Keratinocyte (primary cell): ENCODE data around the gene SYNE2. TPM values are rescaled to one million over a fixed set of nuclear protein-coding genes. Genes with fewer than 3 reads are reported as not detected.

Source experiments
- DNase-seq: peaks from one replicate; pipeline ENCODE4 v3.0.0-alpha.2; 2011; ENCODE audit warnings: low read depth, missing footprints, low spot score
- FAIRE-seq: peaks from 2 replicates; lab custom pipeline; 2011; peaks lifted over from hg19 to GRCh38; lab: Jason Lieb, UNC
- H2AFZ ChIP-seq: 2 replicates; pipeline ENCODE4 v1.6.0; 2012; ENCODE audit warnings: low read length, control low read depth, inconsistent platforms; ENCODE audit not compliant: control insufficient read depth
- H3K27ac ChIP-seq: 2 replicates; pipeline ENCODE4 v1.5.1; 2011; ENCODE audit warnings: low read length; ENCODE audit not compliant: control insufficient read depth, insufficient read depth
- H3K27me3 ChIP-seq: 3 replicates; pipeline ENCODE4 v1.6.0; 2011; ENCODE audit warnings: low read length; ENCODE audit not compliant: control insufficient read depth, insufficient read depth; ENCODE audit errors: extremely low read depth
- H3K36me3 ChIP-seq, 2 experiments: 2 replicates in 1 of 2; 3 replicates in 1 of 2; pipeline ENCODE4 v1.5.1; 2011; ENCODE audit warnings: low read length in 2 of 2, mild to moderate bottlenecking in 1 of 2; ENCODE audit not compliant: control insufficient read depth in 2 of 2, insufficient read depth in 2 of 2; ENCODE audit errors: extremely low read depth in 1 of 2
- H3K4me1 ChIP-seq: 3 replicates; pipeline ENCODE4 v1.5.1; 2011; ENCODE audit warnings: low read length; ENCODE audit not compliant: control insufficient read depth, insufficient read depth; ENCODE audit errors: extremely low read depth
- H3K4me2 ChIP-seq: 3 replicates; pipeline ENCODE4 v1.6.0; 2011; ENCODE audit warnings: low read depth, low read length; ENCODE audit not compliant: control insufficient read depth, insufficient read depth; ENCODE audit errors: extremely low read depth
- H3K4me3 ChIP-seq, 3 experiments: fragments of 200-600 bp in 1 of 3; sonication (generic) in 1 of 3; 2 replicates in 2 of 3; 3 replicates in 1 of 3; pipeline ENCODE4 v1.5.1; 2011 to 2016; ENCODE audit warnings: low read length in 3 of 3, mild to moderate bottlenecking in 3 of 3, control low read depth in 2 of 3, inconsistent platforms in 1 of 3, low read depth in 1 of 3, mixed read lengths in 1 of 3, mixed run types in 1 of 3, moderate library complexity in 1 of 3; ENCODE audit not compliant: control insufficient read depth in 2 of 3, insufficient read depth in 2 of 3; ENCODE audit errors: extremely low read depth in 1 of 3
- H3K79me2 ChIP-seq: 2 replicates; pipeline ENCODE4 v1.6.0; 2012; ENCODE audit warnings: low read length; ENCODE audit not compliant: control insufficient read depth, insufficient read depth
- H3K9ac ChIP-seq: 3 replicates; pipeline ENCODE4 v1.6.0; 2011; ENCODE audit warnings: low read length; ENCODE audit not compliant: control insufficient read depth, insufficient read depth; ENCODE audit errors: extremely low read depth
- H3K9me1 ChIP-seq: 3 replicates; pipeline ENCODE4 v1.6.0; 2011; ENCODE audit warnings: low read length; ENCODE audit not compliant: control insufficient read depth, insufficient read depth; ENCODE audit errors: extremely low read depth
- H3K9me3 ChIP-seq: 2 replicates; pipeline ENCODE4 v1.5.1; 2012; ENCODE audit warnings: low read depth, low read length; ENCODE audit not compliant: control insufficient read depth
- H4K20me1 ChIP-seq: 3 replicates; pipeline ENCODE4 v1.6.0; 2011; ENCODE audit warnings: low read length; ENCODE audit not compliant: control insufficient read depth, insufficient read depth; ENCODE audit errors: extremely low read depth
- EZH2 ChIP-seq: IDR thresholded peaks from one replicate; pipeline ENCODE4 v1.6.1; 2012; ENCODE audit warnings: inconsistent platforms, mild to moderate bottlenecking, low read length, moderate library complexity
- dilution Hi-C: fragments of 300-500 bp; cut with MboI; formaldehyde crosslinking; loops from one replicate; pipeline ENCODE4 v1.7.0; 2020; ENCODE audit warnings: low sequenced_read_pairs; ENCODE audit not compliant: extremely low pct_ligation_motif_present
- polyA plus RNA-seq, 5 experiments: library from polyadenylated mRNA; depleted of rRNA in 3 of 5; stranded (reverse) in 3 of 5; stranded (forward) in 1 of 5; unstranded in 1 of 5; fragments of >200 nt; gene quantifications; 1 replicate in 1 of 5; 2 replicates in 3 of 5; 3 replicates in 1 of 5; pipeline versions ENCODE4 v1.2.1 to v1.2.3, GENCODE V29; 2011 to 2012; ENCODE audit warnings: missing spikeins in 2 of 5, low read depth in 1 of 5, low replicate concordance in 1 of 5
- TF ChIP-seq, protein P1 (sequence below), 3 experiments: IDR thresholded peaks in 1 of 3; conservative IDR thresholded peaks in 1 of 3; optimal IDR thresholded peaks in 1 of 3; 2 replicates in 2 of 3; 3 replicates in 1 of 3; pipeline versions ENCODE3 to v1.5.1; 2011; ENCODE audit warnings: low read length in 3 of 3, mild to moderate bottlenecking in 3 of 3, moderate library complexity in 2 of 3, control low read depth in 1 of 3, inconsistent platforms in 1 of 3; ENCODE audit not compliant: insufficient read depth in 2 of 3; ENCODE audit errors: extremely low read depth in 1 of 3

Gene SYNE2
- polyA plus RNA-seq, 1 donor (not counting 4 experiments of a cell fraction or from before 2014, with no cell fraction given): 9.9 TPM

DNA sequence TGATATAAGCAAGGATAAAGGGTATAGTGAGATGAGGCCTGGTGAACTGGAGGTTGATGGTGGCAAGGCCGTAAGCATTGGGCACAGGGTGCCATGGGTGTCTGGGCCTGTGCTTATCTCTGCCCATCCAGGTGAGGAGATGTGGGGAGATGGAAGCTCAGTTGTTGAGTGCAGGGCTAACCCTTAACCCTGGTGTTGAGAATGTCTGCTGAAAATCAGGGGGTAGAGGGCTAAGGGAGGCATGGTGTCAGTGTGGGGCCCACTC is 86.1 kb downstream of the SYNE2 start:
- H3K36me3 ChIP-seq: peaks cover 0 to 2% of the 10 kb centered on the region in 2 experiments
- H3K9me3 ChIP-seq: no peaks in the 10 kb centered on the region
- no peak for FAIRE-seq
- H3K9ac ChIP-seq: no peak overlapping the region
- H3K9me1 ChIP-seq: no peaks in the 10 kb centered on the region
- dilution Hi-C loops: no loop called here
- H3K4me3 ChIP-seq: no peak overlapping the region
- peaks cover 9% of the 10 kb centered on the region for H3K4me1 ChIP-seq
- no peak overlapping the region for H3K27ac ChIP-seq
- no peak overlapping the region for H3K4me2 ChIP-seq
- H3K27me3 ChIP-seq: no peaks in the 10 kb centered on the region
- TF ChIP-seq, protein P1, sequence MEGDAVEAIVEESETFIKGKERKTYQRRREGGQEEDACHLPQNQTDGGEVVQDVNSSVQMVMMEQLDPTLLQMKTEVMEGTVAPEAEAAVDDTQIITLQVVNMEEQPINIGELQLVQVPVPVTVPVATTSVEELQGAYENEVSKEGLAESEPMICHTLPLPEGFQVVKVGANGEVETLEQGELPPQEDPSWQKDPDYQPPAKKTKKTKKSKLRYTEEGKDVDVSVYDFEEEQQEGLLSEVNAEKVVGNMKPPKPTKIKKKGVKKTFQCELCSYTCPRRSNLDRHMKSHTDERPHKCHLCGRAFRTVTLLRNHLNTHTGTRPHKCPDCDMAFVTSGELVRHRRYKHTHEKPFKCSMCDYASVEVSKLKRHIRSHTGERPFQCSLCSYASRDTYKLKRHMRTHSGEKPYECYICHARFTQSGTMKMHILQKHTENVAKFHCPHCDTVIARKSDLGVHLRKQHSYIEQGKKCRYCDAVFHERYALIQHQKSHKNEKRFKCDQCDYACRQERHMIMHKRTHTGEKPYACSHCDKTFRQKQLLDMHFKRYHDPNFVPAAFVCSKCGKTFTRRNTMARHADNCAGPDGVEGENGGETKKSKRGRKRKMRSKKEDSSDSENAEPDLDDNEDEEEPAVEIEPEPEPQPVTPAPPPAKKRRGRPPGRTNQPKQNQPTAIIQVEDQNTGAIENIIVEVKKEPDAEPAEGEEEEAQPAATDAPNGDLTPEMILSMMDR (optimal IDR thresholded peaks at IDR 0.05 in 1 of 3, IDR thresholded peaks at IDR 0.05 in 1 of 3, conservative IDR thresholded peaks at IDR 0.05 in 1 of 3; ENCODE audit: extremely low read depth in 1 of 3, insufficient read depth in 2 of 3, low read length in 3 of 3): no peak
- no peak for TF ChIP-seq EZH2
- no peak overlapping the region for H2AFZ ChIP-seq
- no peak for DNase-seq
- H3K79me2 ChIP-seq: peaks cover 2% of the 10 kb centered on the region
- H4K20me1 ChIP-seq: no peaks in the 10 kb centered on the region

DNA sequence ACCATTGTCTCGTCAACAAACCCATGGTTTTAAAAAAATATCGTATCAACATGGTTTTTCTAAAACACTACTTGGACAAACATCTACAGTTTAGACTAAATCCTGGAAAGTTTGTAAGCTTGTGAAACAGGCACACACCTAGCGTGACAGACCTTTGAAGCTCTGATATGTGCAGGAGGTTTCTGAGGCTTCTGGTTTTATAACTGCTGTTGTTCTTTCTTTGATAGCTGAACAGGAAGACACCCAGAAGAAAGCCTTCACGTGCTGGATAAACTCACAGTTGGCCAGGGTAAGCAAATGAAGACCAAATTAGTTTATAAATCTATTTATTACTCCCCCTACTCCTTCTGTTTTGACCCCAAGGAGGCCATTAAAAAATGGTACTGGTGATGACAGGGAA is 87.6 kb downstream of the SYNE2 start:
- no peak overlapping the region for H3K4me2 ChIP-seq
- dilution Hi-C loops: no loop called here
- no peak overlapping the region for H2AFZ ChIP-seq
- H3K79me2 ChIP-seq: peaks cover 2% of the 10 kb centered on the region
- H3K27ac ChIP-seq: no peak overlapping the region
- no peaks in the 10 kb centered on the region for H3K27me3 ChIP-seq
- no peak overlapping the region for H3K4me3 ChIP-seq
- H3K9ac ChIP-seq: no peak overlapping the region
- TF ChIP-seq, protein P1 (optimal IDR thresholded peaks at IDR 0.05 in 1 of 3, IDR thresholded peaks at IDR 0.05 in 1 of 3, conservative IDR thresholded peaks at IDR 0.05 in 1 of 3; ENCODE audit: extremely low read depth in 1 of 3, insufficient read depth in 2 of 3, low read length in 3 of 3): no peak
- no peak for TF ChIP-seq EZH2
- H3K36me3 ChIP-seq: peaks cover 0 to 2% of the 10 kb centered on the region in 2 experiments
- no peak for FAIRE-seq
- H3K9me3 ChIP-seq: no peaks in the 10 kb centered on the region
- no peak for DNase-seq
- H3K4me1 ChIP-seq: peaks cover 8% of the 10 kb centered on the region
- no peaks in the 10 kb centered on the region for H3K9me1 ChIP-seq
- H4K20me1 ChIP-seq: no peaks in the 10 kb centered on the region
